Measurements from ENCODE around the gene SLC1A7.

Gene SLC1A7

GRCh38 chr1:53145942-53146708 lies 3.7 kb upstream of the SLC1A7 start:
- Histone ChIP-seq H2AFZ (ENCODE audit: low read length) (no peak overlapping the region), H3K4me2 (ENCODE audit: low read depth, low read length, poor library complexity, severe bottlenecking) (no peak overlapping the region), H3F3A (ENCODE audit: low read depth) (no peaks in the 10 kb centered on the region)

GRCh38 chr1:53145619-53145941 lies 3.1 kb upstream of the SLC1A7 start:
- Histone ChIP-seq H3K9ac (ENCODE audit: low read depth, low read length, poor library complexity, severe bottlenecking) (no peak overlapping the region), H3K27me3 (ENCODE audit: insufficient read depth, low read length, poor library complexity, severe bottlenecking) (no peaks in the 10 kb centered on the region), H3K36me3 (ENCODE audit: insufficient read depth, low read length) (no peaks in the 10 kb centered on the region), H3K4me3 (ENCODE audit: low read length, poor library complexity, severe bottlenecking) (no peak overlapping the region), H4K20me1 (ENCODE audit: insufficient read depth, low read length, poor library complexity, severe bottlenecking) (no peaks in the 10 kb centered on the region), H3K4me1 (ENCODE audit: insufficient read depth, low read length, poor library complexity, severe bottlenecking) (no peaks in the 10 kb centered on the region), H3F3A (ENCODE audit: low read depth) (no peaks in the 10 kb centered on the region), H2AFZ (ENCODE audit: low read length) (no peak overlapping the region), H3K9me2 (replicated peaks; ENCODE audit: low read depth, low read length) (no peaks in the 10 kb centered on the region), H3K9me3 (ENCODE audit: insufficient read depth, low read depth, low read length) (no peaks in the 10 kb centered on the region), H3K79me2 (ENCODE audit: insufficient read depth, low read length) (no peaks in the 10 kb centered on the region), H3K4me2 (ENCODE audit: low read depth, low read length, poor library complexity, severe bottlenecking) (no peak overlapping the region)
- TF ChIP-seq EZH2phosphoT487 (IDR thresholded peaks at IDR 0.05; ENCODE audit: borderline replicate concordance) (no peak), CTCF (conservative IDR thresholded peaks at IDR 0.05; ENCODE audit: low read length) (no peak)

More at GRCh38 chr1:53145942-53146708, 3.7 kb upstream of the SLC1A7 start:
- H3K4me1 ChIP-seq (ENCODE audit: insufficient read depth, low read length, poor library complexity, severe bottlenecking) = no peaks in the 10 kb centered on the region
- TF ChIP-seq CTCF (conservative IDR thresholded peaks at IDR 0.05; ENCODE audit: low read length) = no peak
- TF ChIP-seq EZH2phosphoT487 (IDR thresholded peaks at IDR 0.05; ENCODE audit: borderline replicate concordance) = no peak
- H3K36me3 ChIP-seq (ENCODE audit: insufficient read depth, low read length) = no peaks in the 10 kb centered on the region
- no peaks in the 10 kb centered on the region for H3K9me3 ChIP-seq (ENCODE audit: insufficient read depth, low read depth, low read length)
- H3K9me2 ChIP-seq (replicated peaks; ENCODE audit: low read depth, low read length) = no peaks in the 10 kb centered on the region
- no peaks in the 10 kb centered on the region for H3K27me3 ChIP-seq (ENCODE audit: insufficient read depth, low read length, poor library complexity, severe bottlenecking)
- no peaks in the 10 kb centered on the region for H3K79me2 ChIP-seq (ENCODE audit: insufficient read depth, low read length)
- no peaks in the 10 kb centered on the region for H4K20me1 ChIP-seq (ENCODE audit: insufficient read depth, low read length, poor library complexity, severe bottlenecking)
- H3K9ac ChIP-seq (ENCODE audit: low read depth, low read length, poor library complexity, severe bottlenecking) = no peak overlapping the region
- no peak overlapping the region for H3K4me3 ChIP-seq (ENCODE audit: low read length, poor library complexity, severe bottlenecking)

- Histone ChIP-seq H3K36me3 (ENCODE audit: insufficient read depth, low read length) (no peaks in the 10 kb centered on the region), H3K4me1 (ENCODE audit: insufficient read depth, low read length, poor library complexity, severe bottlenecking) (no peaks in the 10 kb centered on the region), H4K20me1 (ENCODE audit: insufficient read depth, low read length, poor library complexity, severe bottlenecking) (no peaks in the 10 kb centered on the region), H3K79me2 (ENCODE audit: insufficient read depth, low read length) (no peaks in the 10 kb centered on the region), H3K27me3 (ENCODE audit: insufficient read depth, low read length, poor library complexity, severe bottlenecking) (no peaks in the 10 kb centered on the region), H3F3A (ENCODE audit: low read depth) (no peaks in the 10 kb centered on the region), H2AFZ (ENCODE audit: low read length) (no peak overlapping the region), H3K9ac (ENCODE audit: low read depth, low read length, poor library complexity, severe bottlenecking) (no peak overlapping the region), H3K4me3 (ENCODE audit: low read length, poor library complexity, severe bottlenecking) (no peak overlapping the region), H3K4me2 (ENCODE audit: low read depth, low read length, poor library complexity, severe bottlenecking) (no peak overlapping the region), H3K9me3 (ENCODE audit: insufficient read depth, low read depth, low read length) (no peaks in the 10 kb centered on the region), H3K9me2 (replicated peaks; ENCODE audit: low read depth, low read length) (no peaks in the 10 kb centered on the region)
- TF ChIP-seq EZH2phosphoT487 (IDR thresholded peaks at IDR 0.05; ENCODE audit: borderline replicate concordance) (no peak), CTCF (conservative IDR thresholded peaks at IDR 0.05; ENCODE audit: low read length) (no peak)
Observed at GRCh38 chr1:53145051-53145600, 2.7 kb upstream of the SLC1A7 start.
